ENCODE results near the gene ARHGAP26. TPM values are rescaled to one million over a fixed set of nuclear protein-coding genes. Genes with fewer than 3 reads are reported as not detected.
"Not testable (repeated sequence)": the region's sequence is repeated elsewhere in the genome, so short reads cannot be mapped to it uniquely, and the experiment has no call there.

ARHGAP26 gene
- total RNA-seq, 1 donor from 2014 or later: 35.4 TPM

DNA sequence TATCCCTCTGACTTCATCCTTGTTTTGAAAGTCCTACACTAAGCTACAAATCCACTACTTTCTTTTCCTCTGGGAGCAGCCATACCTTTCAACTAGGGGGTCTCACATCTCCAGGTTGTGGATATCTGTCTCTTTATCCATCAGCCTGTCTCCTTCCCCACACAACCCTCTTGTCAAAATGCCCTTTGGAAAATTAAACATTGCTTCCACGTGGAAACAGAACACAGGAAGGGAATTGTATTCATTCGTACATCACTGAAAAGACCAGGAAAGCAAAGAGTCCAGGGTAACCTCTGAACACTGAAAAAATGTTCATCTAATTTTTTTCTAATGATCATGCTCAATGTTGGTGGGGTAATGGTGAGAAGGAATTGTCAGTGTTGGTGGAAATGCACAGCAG, 429.7 kb downstream of the ARHGAP26 start:
- Histone ChIP-seq H3K4me1 (peaks cover 7% of the 10 kb centered on the region), H3K9me3 (no peaks in the 10 kb centered on the region), H3K27me3 (no peaks in the 10 kb centered on the region), H3K4me3 (no peak overlapping the region), H3K36me3 (no peaks in the 10 kb centered on the region), H3K27ac (no peak overlapping the region)
- TF ChIP-seq, protein P1, sequence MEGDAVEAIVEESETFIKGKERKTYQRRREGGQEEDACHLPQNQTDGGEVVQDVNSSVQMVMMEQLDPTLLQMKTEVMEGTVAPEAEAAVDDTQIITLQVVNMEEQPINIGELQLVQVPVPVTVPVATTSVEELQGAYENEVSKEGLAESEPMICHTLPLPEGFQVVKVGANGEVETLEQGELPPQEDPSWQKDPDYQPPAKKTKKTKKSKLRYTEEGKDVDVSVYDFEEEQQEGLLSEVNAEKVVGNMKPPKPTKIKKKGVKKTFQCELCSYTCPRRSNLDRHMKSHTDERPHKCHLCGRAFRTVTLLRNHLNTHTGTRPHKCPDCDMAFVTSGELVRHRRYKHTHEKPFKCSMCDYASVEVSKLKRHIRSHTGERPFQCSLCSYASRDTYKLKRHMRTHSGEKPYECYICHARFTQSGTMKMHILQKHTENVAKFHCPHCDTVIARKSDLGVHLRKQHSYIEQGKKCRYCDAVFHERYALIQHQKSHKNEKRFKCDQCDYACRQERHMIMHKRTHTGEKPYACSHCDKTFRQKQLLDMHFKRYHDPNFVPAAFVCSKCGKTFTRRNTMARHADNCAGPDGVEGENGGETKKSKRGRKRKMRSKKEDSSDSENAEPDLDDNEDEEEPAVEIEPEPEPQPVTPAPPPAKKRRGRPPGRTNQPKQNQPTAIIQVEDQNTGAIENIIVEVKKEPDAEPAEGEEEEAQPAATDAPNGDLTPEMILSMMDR (IDR thresholded peaks at IDR 0.05): no peak
- ATAC-seq: no peak
- intact Hi-C loops (cut with DNase I): no loop called here
- no peak for DNase-seq

DNA sequence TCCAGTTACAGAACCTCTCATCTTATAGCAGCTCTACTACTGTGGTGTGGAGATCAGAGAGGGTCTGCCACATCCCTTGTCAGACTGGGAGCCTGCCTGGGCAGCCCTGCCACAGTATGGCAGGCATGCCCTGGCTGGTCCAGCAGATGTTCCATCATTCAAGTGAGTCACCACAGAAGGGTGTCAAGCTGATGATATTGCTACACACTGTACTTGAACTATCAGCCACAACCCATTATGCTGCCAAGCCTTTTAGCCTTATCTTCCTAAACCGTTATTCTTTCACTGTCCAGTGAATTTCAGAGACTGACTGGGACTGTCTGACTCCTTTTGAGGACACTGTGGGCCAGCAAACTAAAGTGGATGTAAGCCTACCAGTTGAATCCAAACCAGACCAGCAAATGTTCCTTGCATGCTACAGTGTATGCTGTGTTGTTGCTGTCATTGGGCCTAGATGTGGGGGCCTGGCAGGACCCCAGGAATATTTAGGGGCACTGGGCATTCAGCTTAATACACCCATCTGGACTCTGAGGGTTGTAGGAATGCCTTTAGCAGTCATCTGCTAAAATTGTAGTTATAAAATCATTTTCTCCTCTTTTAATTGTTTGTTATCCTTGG, 430.7 kb downstream of the ARHGAP26 start:
- no peak overlapping the region for H3K27ac ChIP-seq
- H3K36me3 ChIP-seq: no peaks in the 10 kb centered on the region
- intact Hi-C loops (cut with DNase I): no loop called here
- DNase-seq: no peak
- no peaks in the 10 kb centered on the region for H3K4me1 ChIP-seq
- no peaks in the 10 kb centered on the region for H3K9me3 ChIP-seq
- TF ChIP-seq, protein P1 (IDR thresholded peaks at IDR 0.05): no peak
- no peak overlapping the region for H3K4me3 ChIP-seq
- no peaks in the 10 kb centered on the region for H3K27me3 ChIP-seq
- peak; percentile 53 for ATAC-seq

DNA sequence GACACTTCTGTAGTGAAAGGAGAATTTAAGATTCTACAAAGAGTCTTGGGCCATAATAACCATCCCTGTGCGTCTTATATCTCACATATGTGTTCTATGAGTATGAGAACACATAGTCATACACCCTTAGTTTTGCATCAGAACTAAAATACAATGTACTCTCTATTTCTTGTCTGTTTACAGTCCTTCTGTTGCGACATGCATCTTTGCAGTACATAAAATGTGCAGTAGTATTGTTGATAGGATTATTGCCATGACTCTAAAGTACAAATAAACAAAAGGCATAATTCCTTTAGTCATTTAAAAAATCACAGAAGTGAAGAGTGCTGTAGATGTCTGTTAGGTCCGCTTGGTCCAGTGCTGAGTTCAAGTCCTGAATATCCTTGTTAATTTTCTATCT, 431.4 kb downstream of the ARHGAP26 start:
- H3K36me3 ChIP-seq: no peaks in the 10 kb centered on the region
- DNase-seq (no peak), ATAC-seq (no peak)
- TF ChIP-seq, protein P1 (IDR thresholded peaks at IDR 0.05): no peak
- H3K9me3 ChIP-seq: no peaks in the 10 kb centered on the region
- no peak overlapping the region for H3K4me3 ChIP-seq
- no peaks in the 10 kb centered on the region for H3K4me1 ChIP-seq
- no peak overlapping the region for H3K27ac ChIP-seq
- intact Hi-C loops (cut with DNase I): no loop called here
- H3K27me3 ChIP-seq: no peaks in the 10 kb centered on the region

DNA sequence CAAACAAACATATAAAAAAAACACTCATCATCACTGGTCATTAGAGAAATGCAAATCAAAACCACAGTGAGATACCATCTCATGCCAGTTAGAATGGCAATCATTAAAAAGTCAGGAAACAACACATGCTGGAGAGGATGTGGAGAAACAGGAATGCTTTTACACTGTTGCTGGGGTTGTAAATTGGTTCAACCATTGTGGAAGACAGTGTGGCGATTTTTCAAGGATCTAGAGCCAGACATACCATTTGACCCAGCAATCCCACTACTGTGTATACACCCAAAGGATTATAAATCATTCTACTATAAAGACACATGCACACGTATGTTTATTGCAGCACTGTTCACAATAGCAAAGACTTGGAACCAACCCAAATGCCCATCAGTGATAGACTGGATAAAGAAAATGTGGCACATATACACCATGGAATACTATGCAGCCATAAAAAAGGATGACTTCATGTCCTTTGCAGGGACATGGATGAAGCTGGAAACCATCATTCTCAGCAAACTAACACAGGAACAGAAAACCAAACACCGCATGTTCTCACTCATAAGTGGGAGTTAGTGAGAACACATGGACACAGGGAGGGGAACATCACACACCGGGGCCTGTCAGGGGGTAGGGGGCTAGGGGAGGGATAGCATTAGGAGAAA, 433.3 kb downstream of the ARHGAP26 start:
- DNase-seq; intact Hi-C loops (cut with DNase I); H3K4me3 ChIP-seq; H3K9me3 ChIP-seq; H3K27ac ChIP-seq; H3K27me3 ChIP-seq; H3K36me3 ChIP-seq; H3K4me1 ChIP-seq; ATAC-seq: not testable (repeated sequence)

DNA sequence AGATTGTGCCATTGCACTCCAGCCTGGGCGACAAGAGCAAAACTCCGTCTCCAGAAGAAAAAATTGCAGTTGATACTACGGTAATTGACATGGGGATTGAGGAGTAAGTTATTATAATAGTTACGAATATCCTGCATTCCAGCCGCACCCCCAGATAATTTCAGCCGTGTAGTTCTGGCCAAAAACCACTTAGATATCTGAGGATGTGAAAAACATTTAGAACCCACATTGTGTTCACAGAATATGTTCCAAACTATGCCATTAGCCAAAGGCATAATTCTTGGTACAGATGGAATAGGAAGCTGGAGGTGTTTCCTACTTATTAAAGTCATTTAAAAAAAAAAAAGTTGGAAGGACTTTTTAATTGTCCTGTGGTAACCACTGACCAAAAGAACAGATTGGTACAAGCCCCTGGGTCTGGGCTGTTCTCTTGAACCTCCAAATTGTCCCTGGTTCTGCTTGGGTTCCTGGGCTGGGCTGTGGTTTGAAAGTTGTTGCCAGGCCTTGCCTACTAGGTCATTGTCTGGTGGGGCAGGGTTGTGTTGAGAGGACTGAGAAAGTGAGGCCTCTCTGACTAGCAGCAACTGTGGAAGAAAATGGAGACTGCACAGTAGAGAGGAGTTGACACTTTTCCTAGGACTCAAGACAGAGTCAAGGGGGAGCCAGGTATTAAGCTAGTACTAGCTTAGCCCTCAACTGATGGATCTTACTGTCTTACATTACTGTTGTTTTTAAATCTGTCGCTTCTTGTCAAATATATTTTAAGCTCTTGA, 434.5 kb downstream of the ARHGAP26 start:
- no peak overlapping the region for H3K27ac ChIP-seq
- TF ChIP-seq, protein P1 (IDR thresholded peaks at IDR 0.05): no peak
- intact Hi-C loops (cut with DNase I): no loop called here

DNA sequence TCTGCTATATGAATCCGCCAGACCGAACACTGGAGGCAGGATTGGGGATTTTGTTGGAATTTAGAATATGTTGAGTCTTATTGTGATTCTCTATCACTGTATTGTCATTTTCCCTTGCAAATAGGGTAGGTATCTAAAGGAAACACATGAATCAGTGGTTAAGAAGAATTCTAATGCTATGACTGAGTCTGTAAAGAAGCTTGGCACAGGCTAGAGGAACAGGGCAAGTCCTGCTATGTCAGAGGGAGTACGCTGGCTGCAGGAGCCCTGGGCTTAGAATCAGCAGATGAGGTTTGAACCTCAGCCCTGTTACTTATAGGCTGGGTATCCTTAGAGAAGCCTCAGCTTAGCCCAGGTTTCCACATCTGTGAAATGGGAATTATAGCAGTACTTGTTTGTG, 435.2 kb downstream of the ARHGAP26 start:
- Histone ChIP-seq H3K27ac (no peak overlapping the region), H3K4me1 (no peaks in the 10 kb centered on the region), H3K9me3 (no peaks in the 10 kb centered on the region), H3K36me3 (no peaks in the 10 kb centered on the region), H3K27me3 (no peaks in the 10 kb centered on the region), H3K4me3 (no peak overlapping the region)
- TF ChIP-seq, protein P1 (IDR thresholded peaks at IDR 0.05): no peak
- ATAC-seq (no peak), DNase-seq (no peak)
- intact Hi-C loops (cut with DNase I): no loop called here

More for the DNA sequence above, 434.5 kb downstream of the ARHGAP26 start:
- Histone ChIP-seq H3K27me3 (no peaks in the 10 kb centered on the region), H3K36me3 (no peaks in the 10 kb centered on the region), H3K4me3 (no peak overlapping the region), H3K4me1 (no peaks in the 10 kb centered on the region), H3K9me3 (no peaks in the 10 kb centered on the region)
- DNase-seq (no peak), ATAC-seq (no peak)
